OCI-LY1 (cell line): ENCODE measurements around the gene CFP.
A peak's percentile ranks its signal among the peaks of the same experiment; 100 is the strongest.

Experiments used
- H2AFZ ChIP-seq: fragments of 200-600 bp; sonication (generic), shearing (Covaris generic); 2 replicates; pipeline ENCODE4 v1.6.0; 2014; ENCODE audit warnings: antibody characterized with exemption, mild to moderate bottlenecking, low read length
- H3F3A ChIP-seq: fragments of 200-600 bp; sonication (generic), shearing (Covaris generic); 2 replicates; pipeline ENCODE4 v1.6.0; 2014; ENCODE audit warnings: mild to moderate bottlenecking, antibody characterized with exemption, low read length, moderate library complexity; ENCODE audit not compliant: insufficient read depth
- H3K27ac ChIP-seq: fragments of 200-600 bp; sonication (generic); 2 replicates; pipeline ENCODE4 v1.5.1; 2014; ENCODE audit warnings: low read length, mixed run types, mild to moderate bottlenecking, low read depth; ENCODE audit not compliant: poor library complexity, severe bottlenecking
- H3K27me3 ChIP-seq: fragments of 200-600 bp; sonication (generic); 2 replicates; pipeline ENCODE4 v1.6.0; 2014; ENCODE audit warnings: antibody characterized with exemption, mild to moderate bottlenecking, low read length, moderate library complexity; ENCODE audit not compliant: insufficient read depth
- H3K36me3 ChIP-seq: fragments of 200-600 bp; sonication (generic); 2 replicates; pipeline ENCODE4 v1.6.1; 2014; ENCODE audit warnings: mild to moderate bottlenecking, antibody characterized with exemption, low read length, moderate library complexity, mixed read lengths; ENCODE audit not compliant: insufficient read depth
- H3K4me1 ChIP-seq: fragments of 200-600 bp; sonication (generic); 2 replicates; pipeline ENCODE4 v1.5.1; 2014; ENCODE audit warnings: mild to moderate bottlenecking, low read length, moderate library complexity; ENCODE audit not compliant: insufficient read depth, severe bottlenecking
- H3K4me2 ChIP-seq: fragments of 200-600 bp; sonication (generic), shearing (Covaris generic); 2 replicates; pipeline ENCODE4 v1.6.1; 2014; ENCODE audit warnings: low read length
- H3K4me3 ChIP-seq: fragments of 200-600 bp; sonication (generic); 2 replicates; pipeline ENCODE4 v1.5.1; 2014; ENCODE audit warnings: low read length, low read depth, mild to moderate bottlenecking, mixed read lengths; ENCODE audit not compliant: poor library complexity, severe bottlenecking
- H3K79me2 ChIP-seq: fragments of 200-600 bp; shearing (Covaris generic); 2 replicates; pipeline ENCODE4 v1.6.1; 2016; ENCODE audit warnings: mixed run types, low read length, mixed read lengths; ENCODE audit not compliant: insufficient read depth
- H3K9ac ChIP-seq: fragments of 200-600 bp; sonication (generic), shearing (Covaris generic); 2 replicates; pipeline ENCODE4 v1.6.1; 2014; ENCODE audit warnings: mild to moderate bottlenecking, low read length, mixed read lengths
- H3K9me2 ChIP-seq: fragments of 200-600 bp; sonication (generic), shearing (Covaris generic); 2 replicates; pipeline ENCODE4 v1.6.1; 2014; ENCODE audit warnings: low read depth, mild to moderate bottlenecking, low read length, mixed read lengths
- H3K9me3 ChIP-seq: fragments of 200-600 bp; shearing (Covaris generic); 2 replicates; pipeline ENCODE4 v1.6.1; 2014; ENCODE audit warnings: low read length, mixed read lengths
- H4K20me1 ChIP-seq: fragments of 200-600 bp; sonication (generic), shearing (Covaris generic); 2 replicates; pipeline ENCODE4 v1.6.0; 2016; ENCODE audit warnings: mild to moderate bottlenecking, low read length; ENCODE audit not compliant: insufficient read depth
- CTCF ChIP-seq: fragments of 200-600 bp; sonication (generic), shearing (Covaris generic); IDR thresholded peaks from 2 replicates; pipeline ENCODE4 v1.5.1; 2017; ENCODE audit warnings: mild to moderate bottlenecking, antibody characterized with exemption, low read length, moderate library complexity, mixed read lengths
- EZH2 ChIP-seq: fragments of 200-600 bp; sonication (generic), shearing (Covaris generic); IDR thresholded peaks from 2 replicates; pipeline ENCODE4 v1.8.0; 2017; ENCODE audit warnings: borderline replicate concordance, mixed run types, mild to moderate bottlenecking, antibody characterized with exemption, low read length, moderate library complexity, mixed read lengths

Gene CFP

DNA sequence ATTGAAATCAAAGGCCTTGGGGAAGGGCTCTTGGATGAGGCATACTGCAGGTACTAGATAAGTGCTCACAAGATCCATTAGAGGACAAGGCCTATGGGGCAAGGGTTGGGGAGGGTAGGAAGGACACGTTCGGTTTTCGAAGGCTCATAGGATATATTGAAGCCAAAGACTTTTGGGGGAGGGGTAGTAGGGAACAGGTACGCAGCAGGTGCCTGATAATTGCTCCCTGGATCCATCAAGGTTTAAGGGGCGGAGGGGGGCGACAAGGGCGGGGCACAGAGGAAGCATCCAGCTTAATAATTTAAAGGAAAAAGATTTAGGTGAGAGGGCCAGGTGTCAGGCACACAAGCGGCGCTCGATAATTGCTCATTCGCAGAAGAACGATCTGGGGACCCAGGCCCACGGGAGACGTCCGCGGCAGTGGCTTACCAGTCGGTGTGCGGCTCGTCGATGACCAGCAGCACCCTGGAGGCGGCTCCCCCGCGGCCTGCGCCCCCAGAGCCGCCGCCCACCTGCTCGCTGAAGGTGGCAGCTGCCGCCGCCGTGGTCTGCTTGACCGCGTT, 10.7 kb downstream of the CFP start:
- TF ChIP-seq EZH2 (no peak), CTCF (no peak)
- Histone ChIP-seq H4K20me1 (no peaks in the 10 kb centered on the region), H3K9me2 (no peaks in the 10 kb centered on the region), H3K27ac (no peak overlapping the region), H3K9me3 (no peaks in the 10 kb centered on the region), H2AFZ (no peak overlapping the region), H3K36me3 (no peaks in the 10 kb centered on the region), H3K79me2 (no peaks in the 10 kb centered on the region), H3K4me3 (peak overlapping the region; percentile 56), H3K27me3 (no peaks in the 10 kb centered on the region), H3K4me1 (no peaks in the 10 kb centered on the region), H3K9ac (no peak overlapping the region), H3K4me2 (peak overlapping the region; percentile 74), H3F3A (no peaks in the 10 kb centered on the region)

- Histone ChIP-seq H4K20me1 (no peaks in the 10 kb centered on the region), H3K36me3 (no peaks in the 10 kb centered on the region), H3F3A (no peaks in the 10 kb centered on the region)
Measured at GRCh38 chrX:47614618-47615017, 15.1 kb downstream of the CFP start.

DNA sequence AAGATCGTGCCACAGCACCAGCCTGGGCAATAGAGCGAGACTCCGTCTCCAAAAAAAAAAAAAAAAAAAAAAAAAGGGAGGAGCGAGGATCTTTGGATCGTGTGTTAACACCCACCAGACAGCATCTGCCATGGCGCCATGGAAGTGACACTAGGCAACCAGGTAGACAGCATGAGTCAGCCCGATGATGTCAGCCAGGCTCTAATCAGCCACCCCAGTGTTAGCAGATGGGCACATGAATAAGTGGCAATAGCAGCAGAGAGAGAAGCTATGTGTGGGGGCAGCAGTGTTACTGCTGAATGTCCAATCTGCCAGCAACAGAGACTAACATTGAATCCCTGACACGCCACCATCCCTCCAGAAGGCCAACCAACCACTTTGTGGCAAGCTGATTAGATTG, 16.6 kb downstream of the CFP start:
- Histone ChIP-seq H3K9me3 (no peaks in the 10 kb centered on the region), H3K27ac (no peak overlapping the region), H3F3A (no peaks in the 10 kb centered on the region), H3K4me3 (no peak overlapping the region), H3K27me3 (no peaks in the 10 kb centered on the region), H3K4me1 (no peaks in the 10 kb centered on the region), H3K9me2 (no peaks in the 10 kb centered on the region), H4K20me1 (no peaks in the 10 kb centered on the region), H3K79me2 (no peaks in the 10 kb centered on the region), H3K4me2 (no peak overlapping the region), H3K9ac (no peak overlapping the region), H3K36me3 (no peaks in the 10 kb centered on the region), H2AFZ (no peak overlapping the region)
- TF ChIP-seq EZH2: no peak
- TF ChIP-seq CTCF: no peak

More at GRCh38 chrX:47614618-47615017, 15.1 kb downstream of the CFP start:
- Histone ChIP-seq H2AFZ (no peak overlapping the region), H3K4me2 (no peak overlapping the region), H3K9me2 (no peaks in the 10 kb centered on the region), H3K79me2 (no peaks in the 10 kb centered on the region), H3K9me3 (no peaks in the 10 kb centered on the region), H3K9ac (no peak overlapping the region), H3K27ac (no peak overlapping the region), H3K4me1 (no peaks in the 10 kb centered on the region), H3K27me3 (no peaks in the 10 kb centered on the region), H3K4me3 (no peak overlapping the region)
- TF ChIP-seq CTCF (no peak), EZH2 (no peak)
